Smooth muscle cell (in vitro differentiated cells): ENCODE results near the gene CEP112. TPM values are rescaled to one million over a fixed set of nuclear protein-coding genes. Genes with fewer than 3 reads are reported as not detected.

Experiments used
- DNase-seq: peaks from one replicate; lab custom pipeline; 2025; ENCODE audit not compliant: unreplicated experiment; lab: John Stamatoyannopoulos, UW
- H2AFZ ChIP-seq: fragments of 200-600 bp; sonication (generic); 2 replicates; pipeline ENCODE4 v1.6.0; 2016; ENCODE audit warnings: antibody characterized with exemption, low read depth, mild to moderate bottlenecking
- H3F3A ChIP-seq: fragments of 200-600 bp; sonication (generic); 2 replicates; pipeline ENCODE4 v1.6.0; 2017; ENCODE audit warnings: antibody characterized with exemption, low read depth
- H3K27ac ChIP-seq: fragments of 200-600 bp; sonication (generic); 2 replicates; pipeline ENCODE4 v1.5.1; 2016; ENCODE audit warnings: low read depth, mild to moderate bottlenecking
- H3K27me3 ChIP-seq: fragments of 200-600 bp; sonication (generic); 2 replicates; pipeline ENCODE4 v1.6.1; 2016; ENCODE audit warnings: low read depth, mild to moderate bottlenecking
- H3K36me3 ChIP-seq: fragments of 200-600 bp; sonication (generic); 2 replicates; pipeline ENCODE4 v1.5.1; 2016; ENCODE audit warnings: low read depth
- H3K4me1 ChIP-seq: fragments of 200-600 bp; sonication (generic); 2 replicates; pipeline ENCODE4 v1.5.1; 2016; ENCODE audit warnings: low read depth
- H3K4me2 ChIP-seq: fragments of 200-600 bp; sonication (generic); 2 replicates; pipeline ENCODE4 v1.6.0; 2016; ENCODE audit warnings: mild to moderate bottlenecking
- H3K4me3 ChIP-seq: fragments of 200-600 bp; sonication (generic); 2 replicates; pipeline ENCODE4 v1.5.1; 2016; ENCODE audit warnings: mild to moderate bottlenecking
- H3K79me2 ChIP-seq: fragments of 200-600 bp; sonication (generic); 2 replicates; pipeline ENCODE4 v1.6.0; 2016; ENCODE audit warnings: low read depth, mild to moderate bottlenecking
- H3K9ac ChIP-seq: fragments of 200-600 bp; sonication (generic); 2 replicates; pipeline ENCODE4 v1.6.0; 2016; ENCODE audit warnings: low read depth
- H3K9me3 ChIP-seq: fragments of 200-600 bp; sonication (generic); replicated peaks from 2 replicates; pipeline ENCODE4 v1.5.1; 2016; ENCODE audit warnings: low read depth
- H4K20me1 ChIP-seq: fragments of 200-600 bp; sonication (generic); 2 replicates; pipeline ENCODE4 v1.6.0; 2016; ENCODE audit warnings: low read depth
- WGBS: methylation state at CpG from one replicate; pipeline ENCODE4 v1.1.7; 2016; ENCODE audit warnings: low lambda C conversion rate; 5-methylcytosine and 5-hydroxymethylcytosine counted together
- polyA plus RNA-seq: library from polyadenylated mRNA; unstranded; fragments of >200 nt; fragmentation: Nextera tagmentation; extraction: Ambion mirVana; gene quantifications from 2 replicates; pipeline ENCODE4 v1.2.1, GENCODE V29; 2016
- total RNA-seq: library from RNA; depleted of rRNA; stranded (reverse); fragments of >200 nt; gene quantifications from 2 replicates; pipeline ENCODE4 v1.2.3, GENCODE V29; 2014
- TF ChIP-seq, protein P1 (sequence below): fragments of 200-600 bp; sonication (generic); IDR thresholded peaks from 2 replicates; pipeline ENCODE4 v1.5.1; 2017; ENCODE audit warnings: borderline replicate concordance, mild to moderate bottlenecking, antibody characterized with exemption; ENCODE audit not compliant: insufficient read depth, poor library complexity, severe bottlenecking

The CEP112 gene
- total and polyA plus RNA-seq, 2 experiments from 2014 or later: 8.3 to 9.9 TPM

DNA sequence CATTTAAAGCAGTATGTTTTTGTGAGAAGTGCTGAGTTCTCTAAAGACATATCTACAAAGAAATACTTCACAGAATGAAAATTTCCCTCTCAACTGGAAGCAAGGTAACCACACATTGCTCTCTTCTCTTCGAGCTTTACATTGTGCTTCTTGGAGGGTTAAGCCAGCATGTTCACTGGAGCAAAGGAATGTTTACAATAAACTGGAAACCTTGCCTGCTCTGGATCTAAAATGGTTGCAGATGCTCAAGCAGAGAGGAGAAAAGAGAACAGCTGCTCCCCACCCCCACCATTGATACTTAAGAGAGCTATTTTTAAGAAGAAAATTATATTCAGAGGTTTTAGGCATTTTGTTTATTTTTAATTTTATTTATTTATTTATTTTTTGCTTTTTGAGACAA is 213.1 kb downstream of the CEP112 start:
- TF ChIP-seq, protein P1, sequence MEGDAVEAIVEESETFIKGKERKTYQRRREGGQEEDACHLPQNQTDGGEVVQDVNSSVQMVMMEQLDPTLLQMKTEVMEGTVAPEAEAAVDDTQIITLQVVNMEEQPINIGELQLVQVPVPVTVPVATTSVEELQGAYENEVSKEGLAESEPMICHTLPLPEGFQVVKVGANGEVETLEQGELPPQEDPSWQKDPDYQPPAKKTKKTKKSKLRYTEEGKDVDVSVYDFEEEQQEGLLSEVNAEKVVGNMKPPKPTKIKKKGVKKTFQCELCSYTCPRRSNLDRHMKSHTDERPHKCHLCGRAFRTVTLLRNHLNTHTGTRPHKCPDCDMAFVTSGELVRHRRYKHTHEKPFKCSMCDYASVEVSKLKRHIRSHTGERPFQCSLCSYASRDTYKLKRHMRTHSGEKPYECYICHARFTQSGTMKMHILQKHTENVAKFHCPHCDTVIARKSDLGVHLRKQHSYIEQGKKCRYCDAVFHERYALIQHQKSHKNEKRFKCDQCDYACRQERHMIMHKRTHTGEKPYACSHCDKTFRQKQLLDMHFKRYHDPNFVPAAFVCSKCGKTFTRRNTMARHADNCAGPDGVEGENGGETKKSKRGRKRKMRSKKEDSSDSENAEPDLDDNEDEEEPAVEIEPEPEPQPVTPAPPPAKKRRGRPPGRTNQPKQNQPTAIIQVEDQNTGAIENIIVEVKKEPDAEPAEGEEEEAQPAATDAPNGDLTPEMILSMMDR: no peak
- no peak overlapping the region for H3K9ac ChIP-seq
- no peak overlapping the region for H2AFZ ChIP-seq
- H3K36me3 ChIP-seq: no peaks in the 10 kb centered on the region
- no peaks in the 10 kb centered on the region for H3K4me1 ChIP-seq
- H3K4me3 ChIP-seq: no peak overlapping the region
- no peak overlapping the region for H3K4me2 ChIP-seq
- no peak for DNase-seq
- H3K27me3 ChIP-seq: no peaks in the 10 kb centered on the region
- H3K27ac ChIP-seq: no peak overlapping the region
- H4K20me1 ChIP-seq: no peaks in the 10 kb centered on the region
- no peaks in the 10 kb centered on the region for H3K79me2 ChIP-seq
- no peaks in the 10 kb centered on the region for H3K9me3 ChIP-seq
- no peaks in the 10 kb centered on the region for H3F3A ChIP-seq
- WGBS: 40% methylated on average over 1 of the region's 1 CpG

DNA sequence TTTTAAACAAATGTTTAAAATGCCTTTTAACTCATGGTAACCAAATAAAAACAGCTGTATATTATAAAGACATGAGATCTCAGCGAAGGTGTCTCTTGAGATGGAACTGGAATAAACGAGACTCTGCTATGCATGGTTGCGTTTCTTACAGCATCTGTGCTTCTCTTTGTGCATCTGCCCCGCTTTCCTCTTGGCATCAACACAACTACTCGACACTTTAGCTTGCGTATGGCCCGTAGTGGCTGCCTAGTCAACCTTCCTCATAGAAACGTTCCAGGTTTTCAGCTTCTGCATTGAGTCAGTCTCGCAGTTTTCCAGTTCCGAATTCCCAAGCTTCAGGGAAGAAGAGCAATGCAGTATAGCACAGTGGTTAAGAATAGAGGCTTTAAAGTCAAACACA is 214.9 kb downstream of the CEP112 start:
- no peaks in the 10 kb centered on the region for H3K27me3 ChIP-seq
- TF ChIP-seq, protein P1: no peak
- H3F3A ChIP-seq: no peaks in the 10 kb centered on the region
- no peak overlapping the region for H2AFZ ChIP-seq
- no peak overlapping the region for H3K9ac ChIP-seq
- no peaks in the 10 kb centered on the region for H3K9me3 ChIP-seq
- WGBS: 87% methylated on average over 10 of the region's 10 CpGs
- H3K27ac ChIP-seq: no peak overlapping the region
- no peaks in the 10 kb centered on the region for H3K4me1 ChIP-seq
- no peak overlapping the region for H3K4me3 ChIP-seq
- no peak overlapping the region for H3K4me2 ChIP-seq
- no peaks in the 10 kb centered on the region for H4K20me1 ChIP-seq
- no peak for DNase-seq
- no peaks in the 10 kb centered on the region for H3K79me2 ChIP-seq
- H3K36me3 ChIP-seq: no peaks in the 10 kb centered on the region

DNA sequence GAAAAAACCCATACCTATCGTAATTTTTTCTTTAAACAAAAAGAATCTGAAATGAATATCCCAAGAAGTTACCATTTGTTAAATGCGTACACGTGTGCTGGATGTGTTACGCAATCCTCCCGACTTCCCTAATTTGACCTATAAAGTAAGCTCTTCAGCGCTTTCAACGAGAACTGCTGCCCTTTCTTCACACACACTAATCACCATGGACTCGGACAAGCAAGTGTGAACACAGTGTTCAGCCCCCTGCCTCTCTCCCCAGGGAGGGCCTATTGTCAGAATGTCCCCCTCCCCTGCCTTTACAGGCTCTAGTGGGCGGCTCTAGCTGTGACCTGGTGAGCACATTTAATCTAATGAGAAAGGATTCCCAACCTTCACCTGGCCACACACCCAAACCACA is 216.1 kb downstream of the CEP112 start:
- H3K4me2 ChIP-seq: no peak overlapping the region
- TF ChIP-seq, protein P1: no peak
- WGBS: 85% methylated on average over 9 of the region's 9 CpGs
- H3K27ac ChIP-seq: no peak overlapping the region
- no peak overlapping the region for H3K9ac ChIP-seq
- no peaks in the 10 kb centered on the region for H3K36me3 ChIP-seq
- no peak overlapping the region for H3K4me3 ChIP-seq
- no peaks in the 10 kb centered on the region for H3K4me1 ChIP-seq
- no peaks in the 10 kb centered on the region for H3K9me3 ChIP-seq
- no peaks in the 10 kb centered on the region for H3K27me3 ChIP-seq
- H3K79me2 ChIP-seq: no peaks in the 10 kb centered on the region
- peaks cover 9% of the 10 kb centered on the region for H3F3A ChIP-seq
- no peaks in the 10 kb centered on the region for H4K20me1 ChIP-seq
- no peak for DNase-seq
- no peak overlapping the region for H2AFZ ChIP-seq

DNA sequence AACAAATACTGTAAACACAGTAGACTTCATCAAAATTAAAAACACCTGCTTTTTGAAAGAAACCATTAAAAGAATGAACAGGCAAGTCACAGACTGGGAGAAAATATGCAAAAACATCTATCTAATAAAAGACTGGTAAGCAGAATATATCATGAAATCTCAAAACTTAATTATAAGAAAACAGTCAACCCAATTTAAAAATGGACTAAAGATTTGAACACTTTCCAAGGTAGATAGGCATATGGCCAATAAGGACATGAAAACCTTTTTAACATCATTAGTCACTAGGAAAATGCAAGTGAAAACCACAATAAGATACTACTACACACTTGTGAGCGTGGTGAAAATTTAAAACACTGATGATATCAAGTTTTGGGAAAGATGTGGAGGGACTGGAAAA is 218.7 kb downstream of the CEP112 start:
- no peaks in the 10 kb centered on the region for H3K9me3 ChIP-seq
- H4K20me1 ChIP-seq: no peaks in the 10 kb centered on the region
- H3K79me2 ChIP-seq: no peaks in the 10 kb centered on the region
- no peak overlapping the region for H3K9ac ChIP-seq
- peaks cover 25% of the 10 kb centered on the region for H3F3A ChIP-seq
- H3K27ac ChIP-seq: no peak overlapping the region
- DNase-seq: no peak
- H3K4me1 ChIP-seq: no peaks in the 10 kb centered on the region
- H3K27me3 ChIP-seq: no peaks in the 10 kb centered on the region
- H3K4me3 ChIP-seq: no peak overlapping the region
- H3K4me2 ChIP-seq: no peak overlapping the region
- H2AFZ ChIP-seq: no peak overlapping the region
- TF ChIP-seq, protein P1: no peak
- no peaks in the 10 kb centered on the region for H3K36me3 ChIP-seq
- WGBS: 46% methylated on average over 1 of the region's 1 CpG
